HepG2 (cell line): ENCODE results near the gene SETD1A. TPM values are rescaled to one million over a fixed set of nuclear protein-coding genes. Genes with fewer than 3 reads are reported as not detected.

Source experiments
- CCAR2 ChIP-seq: fragments of 200-400 bp; formaldehyde crosslinking; optimal IDR thresholded peaks from 2 replicates; pipeline ENCODE3; 2018; ENCODE audit warnings: low read depth, mild to moderate bottlenecking, low read length, moderate library complexity
- CENPBD1 ChIP-seq: sonication (generic); formaldehyde crosslinking; IDR thresholded peaks from 2 replicates; pipeline ENCODE4 v1.8.0; 2022; ENCODE audit warnings: missing genetic modification reagents, low read depth, mild to moderate bottlenecking, borderline replicate concordance
- CHD4 ChIP-seq: fragments of 200-600 bp; sonication (generic); IDR thresholded peaks from 2 replicates; pipeline ENCODE4 v1.7.0; 2017; ENCODE audit warnings: mild to moderate bottlenecking, low read length, borderline replicate concordance
- EHMT2 ChIP-seq: fragments of 200-600 bp; sonication (generic); IDR thresholded peaks from 2 replicates; pipeline ENCODE4 v1.7.0; 2017; ENCODE audit warnings: antibody characterized with exemption, low read depth, low read length, borderline replicate concordance
- KAT8 ChIP-seq: IDR thresholded peaks from 2 replicates; pipeline ENCODE4 v1.6.1; 2016; ENCODE audit warnings: missing genetic modification reagents, missing compliant biosample characterization
- KDM3A ChIP-seq: IDR thresholded peaks from 2 replicates; pipeline ENCODE4 v1.6.1; 2018; ENCODE audit warnings: low read depth, missing compliant biosample characterization
- KLF6 ChIP-seq: IDR thresholded peaks from 2 replicates; pipeline ENCODE4 v1.8.0; 2016; ENCODE audit warnings: missing biosample characterization, missing genetic modification reagents
- NR2F6 ChIP-seq, 2 experiments: IDR thresholded peaks; 2 replicates each; pipeline ENCODE4 v1.6.1; 2016; ENCODE audit warnings: antibody characterized with exemption in 1 of 2, mild to moderate bottlenecking in 1 of 2
- PAWR ChIP-seq: sonication (generic); formaldehyde crosslinking; IDR thresholded peaks from 2 replicates; pipeline ENCODE4 v1.4.0; 2020; ENCODE audit warnings: missing genetic modification reagents, mild to moderate bottlenecking, borderline replicate concordance
- PHF5A ChIP-seq: IDR thresholded peaks from one replicate; pipeline ENCODE4 v1.6.1; 2018; ENCODE audit warnings: low read depth, missing genetic modification reagents; ENCODE audit not compliant: unreplicated experiment
- REPIN1 ChIP-seq: sonication (generic); formaldehyde crosslinking; IDR thresholded peaks from 2 replicates; pipeline ENCODE4 v1.8.0; 2022; ENCODE audit warnings: missing genetic modification reagents, low read depth, mild to moderate bottlenecking, borderline replicate concordance
- SETDB1 ChIP-seq: sonication (generic); formaldehyde crosslinking; IDR thresholded peaks from 2 replicates; pipeline ENCODE4 v1.5.1; 2020; ENCODE audit warnings: missing genetic modification reagents, mild to moderate bottlenecking, borderline replicate concordance
- SIX1 ChIP-seq: sonication (generic); formaldehyde crosslinking; IDR thresholded peaks from 2 replicates; pipeline ENCODE4 v1.4.0; 2020; ENCODE audit warnings: missing genetic modification reagents, borderline replicate concordance
- SMC3 ChIP-seq: IDR thresholded peaks from 2 replicates; pipeline ENCODE4 v1.6.1; 2011; ENCODE audit warnings: low read length, improper control_type of control experiment
- SRY ChIP-seq: sonication (generic); formaldehyde crosslinking; IDR thresholded peaks from 2 replicates; pipeline ENCODE4 v1.8.0; 2022; ENCODE audit warnings: mild to moderate bottlenecking, missing genetic modification reagents
- TAF1 ChIP-seq: sonication (generic); formaldehyde crosslinking; IDR thresholded peaks from 2 replicates; pipeline ENCODE4 v1.4.0; 2020; ENCODE audit warnings: missing genetic modification reagents
- TEAD3 ChIP-seq: optimal IDR thresholded peaks from 2 replicates; pipeline ENCODE3; 2016; ENCODE audit warnings: borderline replicate concordance
- ZBTB3 ChIP-seq: sonication (generic); formaldehyde crosslinking; IDR thresholded peaks from 2 replicates; pipeline ENCODE4 v1.4.0; 2020; ENCODE audit warnings: low read depth, mild to moderate bottlenecking, moderate library complexity, missing genetic modification reagents, borderline replicate concordance
- ZFY ChIP-seq: sonication (generic); formaldehyde crosslinking; IDR thresholded peaks from 2 replicates; pipeline ENCODE4 v1.4.0; 2020; ENCODE audit warnings: missing genetic modification reagents
- ZNF12 ChIP-seq: sonication (generic); formaldehyde crosslinking; IDR thresholded peaks from 2 replicates; pipeline ENCODE4 v1.5.0; 2020; ENCODE audit warnings: missing genetic modification reagents
- ZNF224 ChIP-seq: sonication (generic); formaldehyde crosslinking; IDR thresholded peaks from 2 replicates; pipeline ENCODE4 v1.5.0; 2020; ENCODE audit warnings: mild to moderate bottlenecking, missing genetic modification reagents
- ZNF263 ChIP-seq: sonication (generic); formaldehyde crosslinking; IDR thresholded peaks from 2 replicates; pipeline ENCODE4 v1.4.0; 2020; ENCODE audit warnings: missing genetic modification reagents
- ZNF331 ChIP-seq: sonication (generic); formaldehyde crosslinking; IDR thresholded peaks from 2 replicates; pipeline ENCODE4 v1.4.0; 2020; ENCODE audit warnings: missing genetic modification reagents
- ZNF460 ChIP-seq: sonication (generic); formaldehyde crosslinking; IDR thresholded peaks from 2 replicates; pipeline ENCODE4 v1.5.1; 2020; ENCODE audit warnings: missing genetic modification reagents, mild to moderate bottlenecking, borderline replicate concordance
- ZNF501 ChIP-seq: sonication (generic); formaldehyde crosslinking; IDR thresholded peaks from 2 replicates; pipeline ENCODE4 v1.5.1; 2020; ENCODE audit warnings: mild to moderate bottlenecking, moderate library complexity, missing genetic modification reagents
- ZNF597 ChIP-seq: sonication (generic); formaldehyde crosslinking; IDR thresholded peaks from 2 replicates; pipeline ENCODE4 v1.5.0; 2020; ENCODE audit warnings: missing genetic modification reagents
- polyA plus RNA-seq, 8 experiments: library from polyadenylated mRNA; depleted of rRNA in 3 of 8; stranded (reverse) in 7 of 8; unstranded in 1 of 8; fragments of >200 nt; fragmentation: Illumina TruSeq in 4 of 8; extraction: Trizol in 4 of 8; gene quantifications; 2 replicates each; pipeline versions ENCODE4 v1.2.1 to v1.2.3, GENCODE V29; 2011 to 2016; ENCODE audit warnings: low read depth in 4 of 8, missing spikeins in 1 of 8, mixed read lengths in 1 of 8; ENCODE audit not compliant: insufficient read depth in 1 of 8
- total RNA-seq, 5 experiments: library from RNA; depleted of rRNA; stranded (reverse); fragments of >200 nt; fragmentation: Illumina TruSeq; extraction: Trizol; gene quantifications; 2 replicates each; pipeline ENCODE4 v1.2.3, GENCODE V29; 2016; ENCODE audit warnings: low read depth in 1 of 5
- TF ChIP-seq, protein P1 (sequence below): sonication (generic); formaldehyde crosslinking; conservative IDR thresholded peaks from 2 replicates; pipeline ENCODE4 v1.8.0; 2022; ENCODE audit warnings: missing genetic modification reagents
- TF ChIP-seq, protein P2 (sequence below): sonication (generic); formaldehyde crosslinking; IDR thresholded peaks from 2 replicates; pipeline ENCODE4 v1.4.0; 2020; ENCODE audit warnings: missing genetic modification reagents

Gene SETD1A
- total and polyA plus RNA-seq, 2 of the 13 experiments (the other 11 are each of a cell fraction or from before 2014, with no cell fraction given): 3.8 to 5.6 TPM

DNA sequence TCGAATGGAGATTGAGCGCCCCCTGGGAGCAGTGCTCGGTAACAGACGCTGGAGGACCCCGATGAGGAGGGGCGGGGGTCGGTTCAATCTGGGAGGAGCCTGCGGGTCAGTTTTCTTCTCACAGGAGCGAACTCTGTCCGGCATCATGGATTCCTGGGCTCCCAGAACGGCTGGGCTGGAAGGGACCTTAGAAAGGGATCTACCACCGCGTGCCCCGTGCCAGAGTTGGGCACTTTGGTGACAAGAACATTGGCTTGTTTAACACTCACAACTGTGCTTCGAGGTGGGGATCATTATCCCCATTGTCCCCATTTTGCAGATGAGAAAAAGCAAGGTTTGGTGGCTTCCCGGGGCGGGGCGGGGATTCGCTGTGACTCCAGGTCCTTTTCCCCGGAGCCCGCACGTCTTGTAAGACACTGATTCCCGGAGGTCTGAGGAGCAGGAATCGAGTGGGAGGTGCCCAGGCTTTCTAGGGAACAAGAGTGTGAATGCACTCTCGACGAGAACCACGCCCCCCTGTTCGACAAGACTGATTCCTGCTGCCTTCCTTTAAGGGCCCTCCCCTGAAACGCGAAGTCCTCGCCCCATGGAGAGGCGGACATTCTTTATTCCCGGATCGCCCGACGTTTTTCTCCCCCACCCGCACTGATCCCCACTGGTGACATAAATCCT is 35.7 kb upstream of the SETD1A start (continued):
- TF ChIP-seq, protein P1, sequence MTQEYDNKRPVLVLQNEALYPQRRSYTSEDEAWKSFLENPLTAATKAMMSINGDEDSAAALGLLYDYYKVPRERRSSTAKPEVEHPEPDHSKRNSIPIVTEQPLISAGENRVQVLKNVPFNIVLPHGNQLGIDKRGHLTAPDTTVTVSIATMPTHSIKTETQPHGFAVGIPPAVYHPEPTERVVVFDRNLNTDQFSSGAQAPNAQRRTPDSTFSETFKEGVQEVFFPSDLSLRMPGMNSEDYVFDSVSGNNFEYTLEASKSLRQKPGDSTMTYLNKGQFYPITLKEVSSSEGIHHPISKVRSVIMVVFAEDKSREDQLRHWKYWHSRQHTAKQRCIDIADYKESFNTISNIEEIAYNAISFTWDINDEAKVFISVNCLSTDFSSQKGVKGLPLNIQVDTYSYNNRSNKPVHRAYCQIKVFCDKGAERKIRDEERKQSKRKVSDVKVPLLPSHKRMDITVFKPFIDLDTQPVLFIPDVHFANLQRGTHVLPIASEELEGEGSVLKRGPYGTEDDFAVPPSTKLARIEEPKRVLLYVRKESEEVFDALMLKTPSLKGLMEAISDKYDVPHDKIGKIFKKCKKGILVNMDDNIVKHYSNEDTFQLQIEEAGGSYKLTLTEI (CRISPR knock-in tag): no peak
- peak; percentile 6; the same call in 1 of the 2 replicates for TF ChIP-seq ZNF12
- TF ChIP-seq NR2F6 (IDR thresholded peaks at IDR 0.05): no peak
- TF ChIP-seq NR2F6 (CRISPR knock-in tag; IDR thresholded peaks at IDR 0.05): peak; percentile 32; the same call in 1 of the 2 replicates
- TF ChIP-seq SRY (CRISPR knock-in tag): no peak
- TF ChIP-seq KAT8: peak; percentile 75
- TF ChIP-seq CCAR2: peak; percentile 30
- no peak for TF ChIP-seq PAWR (CRISPR knock-in tag)
- no peak for TF ChIP-seq PHF5A (CRISPR knock-in tag)
- peak; percentile 60 for TF ChIP-seq TEAD3 (CRISPR knock-in tag)
- no peak for TF ChIP-seq CENPBD1
- TF ChIP-seq TAF1: peak; percentile 36
- peak; percentile 27; the same call in 1 of the 2 replicates for TF ChIP-seq KLF6
- TF ChIP-seq ZNF263: peak; percentile 92
- no peak for TF ChIP-seq SETDB1
- no peak for TF ChIP-seq ZNF331 (CRISPR knock-in tag)
- TF ChIP-seq ZNF460 (CRISPR knock-in tag): no peak
- peak; percentile 100 for TF ChIP-seq CHD4
- peak; percentile 94 for TF ChIP-seq SMC3
- 0 out of 2 replicates have a peak, but pooled peaks have one; percentile 16 for TF ChIP-seq ZBTB3 (CRISPR knock-in tag)
- no peak for TF ChIP-seq ZFY
- TF ChIP-seq ZNF597: no peak
- no peak; the same call in 1 of the 2 replicates for TF ChIP-seq KDM3A
- 0 out of 2 replicates have a peak, but pooled peaks have one; percentile 52 for TF ChIP-seq ZNF224 (CRISPR knock-in tag)
- no peak for TF ChIP-seq SIX1
- TF ChIP-seq, protein P2, sequence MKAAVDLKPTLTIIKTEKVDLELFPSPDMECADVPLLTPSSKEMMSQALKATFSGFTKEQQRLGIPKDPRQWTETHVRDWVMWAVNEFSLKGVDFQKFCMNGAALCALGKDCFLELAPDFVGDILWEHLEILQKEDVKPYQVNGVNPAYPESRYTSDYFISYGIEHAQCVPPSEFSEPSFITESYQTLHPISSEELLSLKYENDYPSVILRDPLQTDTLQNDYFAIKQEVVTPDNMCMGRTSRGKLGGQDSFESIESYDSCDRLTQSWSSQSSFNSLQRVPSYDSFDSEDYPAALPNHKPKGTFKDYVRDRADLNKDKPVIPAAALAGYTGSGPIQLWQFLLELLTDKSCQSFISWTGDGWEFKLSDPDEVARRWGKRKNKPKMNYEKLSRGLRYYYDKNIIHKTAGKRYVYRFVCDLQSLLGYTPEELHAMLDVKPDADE: no peak
- TF ChIP-seq REPIN1 (CRISPR knock-in tag): peak; percentile 47; the same call in 1 of the 2 replicates
- TF ChIP-seq ZNF501 (CRISPR knock-in tag): peak; percentile 87
- no peak for TF ChIP-seq EHMT2
